Measurements from ENCODE around the gene EPX.
A peak's percentile ranks its signal among the peaks of the same experiment; 100 is the strongest.

EPX gene

DNA sequence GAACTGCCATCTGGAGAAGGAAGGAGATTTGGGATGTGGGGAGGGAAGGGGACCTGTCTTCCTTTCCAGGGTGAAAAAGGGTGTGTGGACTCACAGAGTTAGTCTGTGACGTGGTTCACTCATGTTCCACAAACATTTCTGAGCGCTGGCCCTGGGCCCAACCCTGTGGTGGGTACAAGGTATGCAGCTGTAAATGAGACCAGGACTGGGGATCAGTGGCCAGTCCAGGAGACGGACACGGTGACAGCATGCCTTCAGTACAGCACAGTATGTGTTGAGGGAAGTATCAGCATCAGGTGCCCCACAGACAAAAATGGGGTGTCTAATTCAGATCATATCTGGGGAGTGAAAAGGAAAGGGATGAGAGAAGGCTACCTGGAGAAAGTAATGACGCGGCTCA lies 5.5 kb upstream of the EPX start:
- no peak for DNase-seq

- no peak for DNase-seq
These were observed 4.9 kb upstream of the EPX start for GRCh38 chr17:58187675-58188074.

- no peak for DNase-seq
These were observed 2.9 kb upstream of the EPX start for GRCh38 chr17:58189436-58190146.

- no peak for DNase-seq
These were observed 1.2 kb upstream of the EPX start for GRCh38 chr17:58191241-58191896.

DNA sequence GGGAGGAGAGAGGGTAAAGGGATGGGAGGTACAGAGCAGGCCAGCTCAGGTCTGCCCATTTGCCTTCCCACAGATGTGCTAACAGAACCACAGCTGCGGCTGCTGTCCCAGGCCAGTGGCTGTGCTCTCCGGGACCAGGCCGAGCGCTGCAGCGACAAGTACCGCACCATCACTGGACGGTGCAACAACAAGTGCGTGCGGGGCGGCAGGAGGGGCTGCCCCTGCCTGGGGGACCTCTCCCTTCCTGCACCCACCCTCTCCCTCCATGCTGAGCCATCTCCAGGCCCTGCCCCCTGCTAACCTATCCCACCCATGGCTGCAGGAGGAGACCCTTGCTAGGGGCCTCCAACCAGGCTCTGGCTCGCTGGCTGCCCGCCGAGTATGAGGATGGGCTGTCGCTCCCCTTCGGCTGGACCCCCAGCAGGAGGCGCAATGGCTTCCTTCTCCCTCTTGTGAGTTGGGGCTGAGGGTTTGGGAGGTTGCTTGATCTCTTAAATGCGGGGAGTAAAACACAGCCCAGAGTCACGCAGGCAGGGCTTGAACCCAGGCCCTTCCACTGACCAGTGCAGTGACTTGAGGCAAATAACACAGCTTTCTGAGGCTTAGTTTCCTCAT lies 1.2 kb downstream of the EPX start:
- no peak for DNase-seq

DNA sequence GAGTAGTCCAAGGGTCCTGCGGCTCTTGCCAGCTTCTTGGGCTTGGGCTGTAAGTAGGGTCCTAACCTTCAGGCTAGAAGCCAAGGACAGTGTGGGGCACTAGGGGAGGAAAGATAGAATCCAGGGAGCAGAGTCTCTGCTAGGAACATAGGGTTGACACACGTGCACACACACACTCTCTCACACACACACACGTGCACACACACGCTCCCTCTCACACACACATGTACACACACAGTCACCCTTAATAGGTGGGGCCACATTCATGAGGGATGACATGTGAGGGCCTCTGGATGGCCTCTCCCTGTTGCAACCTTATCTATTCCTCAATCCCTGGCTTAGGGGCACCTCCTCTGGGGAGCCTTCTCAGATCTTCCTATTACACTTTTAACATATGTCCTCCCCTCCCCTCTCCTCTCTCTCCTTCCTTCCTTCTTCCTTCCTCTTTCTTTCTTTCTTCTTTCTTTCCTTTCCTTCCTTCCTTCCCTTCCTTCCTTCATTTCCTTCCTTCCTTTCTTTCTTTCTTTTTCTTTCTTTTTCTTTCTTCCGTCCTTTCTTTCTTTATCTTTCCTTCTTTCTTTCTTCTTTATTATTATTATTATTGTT lies 3.1 kb downstream of the EPX start:
- DNase-seq = no peak

DNA sequence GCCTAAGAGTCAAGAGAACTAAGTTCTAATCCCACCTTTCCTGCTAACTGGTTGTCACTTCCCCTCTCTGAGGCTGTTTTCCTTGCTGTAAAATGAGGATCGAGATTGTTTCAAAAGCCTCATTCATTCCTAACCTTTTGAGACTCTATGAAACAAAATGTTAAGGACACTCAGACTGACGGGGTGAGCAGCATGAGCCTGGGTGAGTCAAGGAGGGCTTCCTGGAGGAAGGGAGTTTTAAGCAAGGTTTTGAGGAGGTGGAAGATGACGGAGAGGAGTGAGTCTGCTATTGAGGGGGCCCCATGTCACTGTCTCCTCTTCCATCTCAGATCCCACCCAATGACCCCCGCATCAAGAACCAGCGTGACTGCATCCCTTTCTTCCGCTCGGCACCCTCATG lies 4.1 kb downstream of the EPX start:
- no peak for DNase-seq

DNA sequence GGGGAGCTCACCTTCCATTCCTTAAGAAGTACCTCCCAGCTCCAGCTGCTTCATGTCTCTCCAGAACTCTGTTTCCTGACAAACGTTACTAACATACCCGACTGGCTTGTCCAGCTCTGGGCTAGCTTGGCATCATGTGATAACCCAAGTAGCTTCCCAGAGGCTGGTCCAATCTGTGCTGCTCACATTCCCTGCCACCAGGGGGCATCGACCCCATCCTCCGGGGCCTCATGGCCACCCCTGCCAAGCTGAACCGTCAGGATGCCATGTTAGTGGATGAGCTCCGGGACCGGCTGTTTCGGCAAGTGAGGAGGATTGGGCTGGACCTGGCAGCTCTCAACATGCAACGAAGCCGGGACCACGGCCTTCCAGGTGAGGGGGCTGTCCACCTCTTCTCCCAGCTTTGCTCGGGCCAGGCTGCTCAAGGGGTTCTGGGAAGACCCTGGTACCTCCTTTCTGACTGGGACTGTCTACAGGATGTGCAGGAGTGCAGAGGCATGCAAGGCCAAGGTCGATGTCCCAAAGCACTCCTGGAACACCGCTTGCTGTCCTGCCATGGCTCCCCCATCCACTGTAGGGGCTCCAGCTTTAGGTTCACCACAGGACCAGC lies 7.6 kb downstream of the EPX start:
- DNase-seq = no peak

DNA sequence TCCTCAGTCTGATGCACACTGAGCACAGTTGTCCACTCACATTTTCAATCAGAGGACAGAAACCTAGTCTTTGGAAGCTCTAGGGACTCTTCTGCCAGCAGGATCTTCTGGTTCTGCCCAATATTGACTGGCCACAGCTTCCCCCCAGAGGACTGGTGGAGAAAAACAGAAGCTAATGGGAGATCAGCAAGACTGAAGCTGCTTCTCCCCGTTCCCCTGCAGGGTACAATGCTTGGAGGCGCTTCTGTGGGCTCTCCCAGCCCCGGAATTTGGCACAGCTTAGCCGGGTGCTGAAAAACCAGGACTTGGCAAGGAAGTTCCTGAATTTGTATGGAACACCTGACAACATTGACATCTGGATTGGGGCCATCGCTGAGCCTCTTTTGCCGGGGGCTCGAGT lies 10.3 kb downstream of the EPX start:
- DNase-seq = no peak

GRCh38 chr17:58204796-58205195 lies 12.3 kb downstream of the EPX start:
- no peak for DNase-seq

DNA sequence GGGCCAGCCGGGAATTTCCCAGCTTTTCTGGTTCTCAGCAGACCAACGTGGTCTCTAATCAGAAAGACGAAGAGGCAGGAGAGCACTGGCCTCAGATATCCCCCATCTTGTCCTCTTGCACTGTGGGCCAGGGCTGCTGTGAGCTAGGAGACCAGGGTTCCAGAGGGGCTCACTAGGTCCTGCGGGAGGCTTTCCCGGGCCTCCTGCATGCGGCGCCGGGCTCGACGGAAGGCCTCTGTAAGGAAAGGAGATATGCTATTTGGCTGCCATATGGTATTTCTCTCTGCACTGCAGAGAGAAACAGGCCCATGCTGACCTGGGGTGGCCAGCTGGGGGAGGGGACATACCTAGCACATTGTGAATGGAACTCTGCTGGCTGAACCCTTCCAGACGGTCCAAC lies 13.4 kb downstream of the EPX start:
- DNase-seq = no peak

GRCh38 chr17:58207451-58207850 lies 14.9 kb downstream of the EPX start:
- no peak for DNase-seq

GRCh38 chr17:58208344-58208743 lies 15.8 kb downstream of the EPX start:
- no peak for DNase-seq

GRCh38 chr17:58210922-58211321 lies 18.4 kb downstream of the EPX start:
- DNase-seq = no peak

- DNase-seq = no peak
These were observed 23.2 kb downstream of the EPX start for GRCh38 chr17:58215685-58216084.

DNA sequence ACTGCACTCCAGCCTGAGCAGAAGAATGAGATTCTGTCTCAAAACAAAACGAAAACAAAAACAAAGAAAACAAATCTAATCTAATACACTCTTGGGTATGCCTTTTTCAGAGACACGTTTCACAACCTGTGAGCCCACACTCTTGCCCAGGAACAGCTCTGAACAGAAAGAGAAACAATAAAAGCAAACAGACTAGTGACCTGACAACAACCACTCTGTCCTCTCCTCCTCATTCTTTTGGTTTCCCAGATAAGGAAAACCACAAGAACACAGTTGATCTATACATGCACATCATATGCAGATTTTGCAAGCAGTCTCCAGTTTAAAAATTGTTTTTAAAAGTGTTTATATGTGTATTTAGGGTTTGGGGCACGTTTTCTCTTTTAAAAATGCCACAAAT lies 25.2 kb downstream of the EPX start:
- no peak for DNase-seq

DNA sequence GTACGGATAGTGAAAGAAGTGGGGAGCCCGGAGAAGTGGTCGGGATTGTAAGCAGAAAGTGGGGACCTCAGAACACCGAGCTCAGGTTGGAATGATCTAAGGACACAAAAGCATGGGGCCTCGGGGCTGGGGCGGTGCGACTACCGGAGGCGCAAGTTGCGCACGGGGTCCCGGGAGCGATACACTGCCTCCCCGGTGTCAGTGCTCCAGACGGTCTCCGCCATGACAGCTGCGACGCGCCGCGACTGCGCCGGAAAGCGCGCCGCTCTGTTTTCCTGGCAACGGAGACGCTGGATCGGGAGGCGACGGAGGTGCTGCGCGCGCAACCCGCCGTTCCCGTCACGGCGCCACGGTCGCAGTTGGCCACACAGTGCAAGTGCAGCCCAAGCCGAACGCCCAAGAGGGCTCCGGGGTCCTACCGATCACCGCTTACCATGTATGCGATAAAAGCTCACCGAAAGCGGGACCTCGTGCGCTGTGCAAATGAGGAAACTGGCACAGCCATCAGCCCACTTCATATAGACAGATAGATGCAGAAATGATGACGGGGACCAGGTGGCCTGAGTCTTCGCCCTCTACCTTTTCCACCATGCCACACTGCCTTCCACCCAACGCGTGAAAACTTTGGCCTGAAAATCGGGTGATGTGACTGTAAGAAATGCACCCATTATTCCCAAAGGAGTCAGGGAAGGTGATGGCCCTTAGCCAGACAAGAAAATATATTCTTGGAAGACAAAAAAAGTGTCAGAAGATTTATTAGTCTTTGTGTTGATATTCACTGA lies 26.7 kb downstream of the EPX start, which contains the start of gene MKS1:
Gene MKS1 (minus strand): TSS at position 249 of the 782 bp plus-strand sequence. CDS start 25 bp downstream, at position 224.
- peak; percentile 80 for DNase-seq

- DNase-seq = no peak
These were observed 27.3 kb downstream of the EPX start for GRCh38 chr17:58219789-58220183.

DNA sequence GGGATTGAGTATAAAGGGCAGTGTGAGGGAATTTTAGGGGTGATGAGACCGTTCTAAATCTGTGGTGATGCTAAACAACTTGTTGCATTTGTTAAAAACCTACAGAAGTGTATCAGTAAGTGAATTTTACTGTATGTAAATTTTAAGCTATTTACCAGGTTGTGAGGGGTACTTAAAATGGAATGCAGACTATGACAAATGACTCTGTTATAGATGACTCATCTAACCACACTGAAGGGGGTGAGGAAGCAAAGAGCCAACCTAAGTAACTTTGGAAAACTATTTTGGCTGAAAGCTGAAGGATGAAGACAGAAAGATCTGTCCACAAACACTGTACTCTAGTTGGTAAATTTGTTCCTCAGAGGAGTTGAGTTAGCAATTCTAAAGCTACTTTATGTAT lies 31.8 kb downstream of the EPX start:
- DNase-seq = no peak

- DNase-seq = no peak
These were observed 35.2 kb downstream of the EPX start for GRCh38 chr17:58227733-58228132.

DNA sequence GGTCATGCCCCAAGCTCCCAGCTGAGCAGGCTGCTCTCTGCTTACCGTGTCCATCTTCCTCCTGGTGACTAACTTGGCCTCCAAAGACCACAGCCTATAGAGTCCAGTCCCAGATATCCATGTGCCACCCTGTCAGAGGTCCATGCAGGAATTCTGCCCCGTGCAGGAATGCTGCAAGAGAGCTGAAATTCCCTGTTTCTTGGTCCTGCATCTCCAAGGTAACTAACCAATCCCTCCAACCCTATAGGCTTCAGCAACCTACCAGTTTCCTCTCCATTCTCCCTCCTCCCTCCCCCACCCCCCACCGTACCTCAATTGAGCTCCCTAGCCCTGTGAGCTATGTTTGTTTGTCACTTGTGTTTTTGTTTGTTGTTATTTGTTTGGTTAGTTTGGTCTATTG lies 36.2 kb downstream of the EPX start:
- DNase-seq = no peak

- DNase-seq = no peak
These were observed 36.9 kb downstream of the EPX start for GRCh38 chr17:58229384-58229783.

- DNase-seq = no peak
These were observed 37.4 kb downstream of the EPX start for GRCh38 chr17:58229881-58230280.

All from NCI-H446 treated with DMSO at 0.1 percent for 48 hours (cell line).